ENCODE results near the gene CDK18. TPM values are rescaled to one million over a fixed set of nuclear protein-coding genes. Genes with fewer than 3 reads are reported as not detected.

The CDK18 gene
- polyA plus RNA-seq, 1 donor from 2014 or later = not detected

DNA sequence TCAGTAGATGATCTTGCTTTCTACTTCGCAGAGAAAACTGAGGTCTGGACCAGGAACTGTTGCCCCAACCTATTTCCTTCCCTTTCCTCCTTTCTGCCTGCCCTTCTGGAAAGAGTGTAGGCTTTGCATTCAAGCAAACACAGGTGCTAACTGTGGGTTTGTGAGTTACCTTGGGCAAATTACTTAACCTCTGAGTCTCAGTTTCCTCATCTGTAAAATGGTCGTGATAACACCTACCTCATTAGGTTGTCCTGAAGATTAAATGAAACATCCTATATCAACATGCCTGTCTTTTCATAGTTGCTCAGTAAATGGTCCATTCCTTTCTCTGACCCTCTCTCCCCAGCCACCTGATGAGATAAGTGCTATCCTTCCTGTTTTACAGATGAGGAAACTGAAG lies 39.1 kb upstream of the CDK18 start:
- no peak overlapping the region for H3K4me3 ChIP-seq (ENCODE audit: low read length)
- H3F3A ChIP-seq (ENCODE audit: insufficient read depth, low read length, poor library complexity, severe bottlenecking) = no peaks in the 10 kb centered on the region
- TF ChIP-seq MXI1 (conservative IDR thresholded peaks at IDR 0.05; ENCODE audit: poor library complexity, severe bottlenecking) (no peak), EZH2 (IDR thresholded peaks at IDR 0.05; ENCODE audit: borderline replicate concordance, insufficient read depth, low read length, poor library complexity, severe bottlenecking) (no peak), POLR2AphosphoS5 (IDR thresholded peaks at IDR 0.05) (no peak)
- TF ChIP-seq, protein P1, sequence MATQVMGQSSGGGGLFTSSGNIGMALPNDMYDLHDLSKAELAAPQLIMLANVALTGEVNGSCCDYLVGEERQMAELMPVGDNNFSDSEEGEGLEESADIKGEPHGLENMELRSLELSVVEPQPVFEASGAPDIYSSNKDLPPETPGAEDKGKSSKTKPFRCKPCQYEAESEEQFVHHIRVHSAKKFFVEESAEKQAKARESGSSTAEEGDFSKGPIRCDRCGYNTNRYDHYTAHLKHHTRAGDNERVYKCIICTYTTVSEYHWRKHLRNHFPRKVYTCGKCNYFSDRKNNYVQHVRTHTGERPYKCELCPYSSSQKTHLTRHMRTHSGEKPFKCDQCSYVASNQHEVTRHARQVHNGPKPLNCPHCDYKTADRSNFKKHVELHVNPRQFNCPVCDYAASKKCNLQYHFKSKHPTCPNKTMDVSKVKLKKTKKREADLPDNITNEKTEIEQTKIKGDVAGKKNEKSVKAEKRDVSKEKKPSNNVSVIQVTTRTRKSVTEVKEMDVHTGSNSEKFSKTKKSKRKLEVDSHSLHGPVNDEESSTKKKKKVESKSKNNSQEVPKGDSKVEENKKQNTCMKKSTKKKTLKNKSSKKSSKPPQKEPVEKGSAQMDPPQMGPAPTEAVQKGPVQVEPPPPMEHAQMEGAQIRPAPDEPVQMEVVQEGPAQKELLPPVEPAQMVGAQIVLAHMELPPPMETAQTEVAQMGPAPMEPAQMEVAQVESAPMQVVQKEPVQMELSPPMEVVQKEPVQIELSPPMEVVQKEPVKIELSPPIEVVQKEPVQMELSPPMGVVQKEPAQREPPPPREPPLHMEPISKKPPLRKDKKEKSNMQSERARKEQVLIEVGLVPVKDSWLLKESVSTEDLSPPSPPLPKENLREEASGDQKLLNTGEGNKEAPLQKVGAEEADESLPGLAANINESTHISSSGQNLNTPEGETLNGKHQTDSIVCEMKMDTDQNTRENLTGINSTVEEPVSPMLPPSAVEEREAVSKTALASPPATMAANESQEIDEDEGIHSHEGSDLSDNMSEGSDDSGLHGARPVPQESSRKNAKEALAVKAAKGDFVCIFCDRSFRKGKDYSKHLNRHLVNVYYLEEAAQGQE (IDR thresholded peaks at IDR 0.05; ENCODE audit: borderline replicate concordance) = no peak
- TF ChIP-seq, protein P2, sequence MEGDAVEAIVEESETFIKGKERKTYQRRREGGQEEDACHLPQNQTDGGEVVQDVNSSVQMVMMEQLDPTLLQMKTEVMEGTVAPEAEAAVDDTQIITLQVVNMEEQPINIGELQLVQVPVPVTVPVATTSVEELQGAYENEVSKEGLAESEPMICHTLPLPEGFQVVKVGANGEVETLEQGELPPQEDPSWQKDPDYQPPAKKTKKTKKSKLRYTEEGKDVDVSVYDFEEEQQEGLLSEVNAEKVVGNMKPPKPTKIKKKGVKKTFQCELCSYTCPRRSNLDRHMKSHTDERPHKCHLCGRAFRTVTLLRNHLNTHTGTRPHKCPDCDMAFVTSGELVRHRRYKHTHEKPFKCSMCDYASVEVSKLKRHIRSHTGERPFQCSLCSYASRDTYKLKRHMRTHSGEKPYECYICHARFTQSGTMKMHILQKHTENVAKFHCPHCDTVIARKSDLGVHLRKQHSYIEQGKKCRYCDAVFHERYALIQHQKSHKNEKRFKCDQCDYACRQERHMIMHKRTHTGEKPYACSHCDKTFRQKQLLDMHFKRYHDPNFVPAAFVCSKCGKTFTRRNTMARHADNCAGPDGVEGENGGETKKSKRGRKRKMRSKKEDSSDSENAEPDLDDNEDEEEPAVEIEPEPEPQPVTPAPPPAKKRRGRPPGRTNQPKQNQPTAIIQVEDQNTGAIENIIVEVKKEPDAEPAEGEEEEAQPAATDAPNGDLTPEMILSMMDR (IDR thresholded peaks at IDR 0.05; ENCODE audit: poor library complexity, severe bottlenecking) = no peak
- H2AFZ ChIP-seq (ENCODE audit: low read depth, low read length) = no peak overlapping the region
- H3K4me2 ChIP-seq (ENCODE audit: low read length) = no peak overlapping the region
- H3K36me3 ChIP-seq (ENCODE audit: insufficient read depth, low read length) = no peaks in the 10 kb centered on the region
- no peaks in the 10 kb centered on the region for H3K9me3 ChIP-seq (ENCODE audit: low read length)
- no peaks in the 10 kb centered on the region for H3K27me3 ChIP-seq (ENCODE audit: insufficient read depth, low read depth, low read length)
- H3K9me2 ChIP-seq (ENCODE audit: insufficient read depth, low read length) = no peaks in the 10 kb centered on the region
- no peaks in the 10 kb centered on the region for H4K20me1 ChIP-seq (ENCODE audit: insufficient read depth)
- H3K27ac ChIP-seq (ENCODE audit: low read length) = no peak overlapping the region
- H3K9ac ChIP-seq (ENCODE audit: low read length) = no peak overlapping the region
- H3K79me2 ChIP-seq (replicated peaks; ENCODE audit: insufficient read depth, low read length) = no peaks in the 10 kb centered on the region

DNA sequence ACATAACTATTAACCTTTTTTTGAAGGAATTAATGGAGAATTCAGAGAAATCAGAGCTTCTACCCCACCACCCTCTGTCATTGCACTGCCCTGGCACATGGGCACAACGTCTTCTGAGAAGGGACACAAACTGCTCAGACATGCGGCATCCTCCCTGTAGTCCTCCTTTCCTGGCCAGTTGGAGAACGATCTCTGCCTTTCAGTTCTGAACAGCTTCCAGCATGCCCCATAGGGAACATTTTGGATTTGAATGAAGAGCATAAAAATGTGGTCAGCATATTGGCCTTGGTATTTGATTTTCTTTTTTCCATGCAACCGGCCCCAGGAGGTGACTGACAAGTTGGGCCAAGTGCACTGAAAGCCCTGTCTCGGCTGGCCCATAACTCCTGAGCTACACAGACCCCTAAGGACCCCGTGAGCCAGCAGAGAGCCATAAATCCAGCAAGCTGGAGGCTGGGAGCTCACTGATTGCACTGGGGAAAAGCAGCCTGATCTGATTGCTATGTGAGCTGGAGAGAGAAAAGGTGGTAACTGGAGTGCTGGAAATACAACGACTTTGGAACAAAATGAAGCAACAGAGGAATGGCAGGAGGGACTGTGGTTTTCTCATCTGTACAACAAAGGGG lies 37.8 kb upstream of the CDK18 start:
- TF ChIP-seq MXI1 (conservative IDR thresholded peaks at IDR 0.05; ENCODE audit: poor library complexity, severe bottlenecking) (no peak), SMC3 (conservative IDR thresholded peaks at IDR 0.05; ENCODE audit: poor library complexity) (no peak), EZH2 (IDR thresholded peaks at IDR 0.05; ENCODE audit: borderline replicate concordance, insufficient read depth, low read length, poor library complexity, severe bottlenecking) (no peak), RAD21 (conservative IDR thresholded peaks at IDR 0.05) (no peak), TAF1 (IDR thresholded peaks at IDR 0.05; ENCODE audit: low read depth) (no peak), EP300 (conservative IDR thresholded peaks at IDR 0.05; ENCODE audit: poor library complexity, severe bottlenecking) (no peak), POLR2AphosphoS5 (IDR thresholded peaks at IDR 0.05) (no peak)
- TF ChIP-seq, protein P1 (IDR thresholded peaks at IDR 0.05; ENCODE audit: borderline replicate concordance) = no peak
- TF ChIP-seq, protein P2 (IDR thresholded peaks at IDR 0.05; ENCODE audit: poor library complexity, severe bottlenecking) = no peak
- H3F3A ChIP-seq (ENCODE audit: insufficient read depth, low read length, poor library complexity, severe bottlenecking) = no peaks in the 10 kb centered on the region
- H3K9ac ChIP-seq (ENCODE audit: low read length) = peak overlapping the region; percentile 15
- no peaks in the 10 kb centered on the region for H4K20me1 ChIP-seq (ENCODE audit: insufficient read depth)
- H3K27ac ChIP-seq (ENCODE audit: low read length) = no peak overlapping the region
- H3K9me3 ChIP-seq (ENCODE audit: low read length) = no peaks in the 10 kb centered on the region
- H3K4me2 ChIP-seq (ENCODE audit: low read length) = no peak overlapping the region
- H2AFZ ChIP-seq (ENCODE audit: low read depth, low read length) = no peak overlapping the region
- no peak overlapping the region for H3K4me3 ChIP-seq (ENCODE audit: low read length)
- no peaks in the 10 kb centered on the region for H3K36me3 ChIP-seq (ENCODE audit: insufficient read depth, low read length)
- H3K9me2 ChIP-seq (ENCODE audit: insufficient read depth, low read length) = no peaks in the 10 kb centered on the region
- H3K79me2 ChIP-seq (replicated peaks; ENCODE audit: insufficient read depth, low read length) = no peaks in the 10 kb centered on the region
- H3K27me3 ChIP-seq (ENCODE audit: insufficient read depth, low read depth, low read length) = no peaks in the 10 kb centered on the region

Measured in neural cell (in vitro differentiated cells).